Naive B cell (primary cell): ENCODE measurements around the gene MBNL2. TPM values are rescaled to one million over a fixed set of nuclear protein-coding genes. Genes with fewer than 3 reads are reported as not detected.

Source experiments
- ATAC-seq, 2 donors: fragments of 150-1000 bp; cut with Tn5 transposase; 2 replicates each; pipeline ENCODE4 v1.10.0; 2021; ENCODE audit warnings: low read depth in 2 of 2, mild to moderate bottlenecking in 2 of 2, moderate library complexity in 2 of 2
- DNase-seq: peaks from one replicate; pipeline ENCODE4 v3.0.0; 2022
- H3K27ac Mint-ChIP-seq, 6 donors: one replicate each; pipeline ENCODE4 v1.8.0; 2020 to 2022; ENCODE audit warnings: mild to moderate bottlenecking in 6 of 6, mixed read lengths in 6 of 6, moderate library complexity in 5 of 6, inconsistent platforms in 2 of 6
- H3K27me3 Mint-ChIP-seq, 3 donors: one replicate each; pipeline ENCODE4 v1.8.0; 2021 to 2022; ENCODE audit warnings: mixed read lengths in 3 of 3, mild to moderate bottlenecking in 1 of 3
- H3K36me3 Mint-ChIP-seq, 2 donors: one replicate each; pipeline ENCODE4 v1.8.0; 2020 to 2022; ENCODE audit warnings: mixed read lengths in 2 of 2, inconsistent platforms in 1 of 2, mild to moderate bottlenecking in 1 of 2
- H3K4me1 Mint-ChIP-seq, 3 donors: one replicate each; pipeline ENCODE4 v1.8.0; 2020 to 2022; ENCODE audit warnings: mixed read lengths in 3 of 3, inconsistent platforms in 1 of 3, mild to moderate bottlenecking in 1 of 3, moderate library complexity in 1 of 3
- H3K4me3 Mint-ChIP-seq, 8 donors: one replicate each; pipeline ENCODE4 v1.8.0; 2020 to 2022; ENCODE audit warnings: mild to moderate bottlenecking in 8 of 8, mixed read lengths in 8 of 8, moderate library complexity in 8 of 8, inconsistent platforms in 2 of 8
- H3K9me3 Mint-ChIP-seq, 7 donors: one replicate each; pipeline ENCODE4 v1.8.0; 2020 to 2022; ENCODE audit warnings: mixed read lengths in 7 of 7, mild to moderate bottlenecking in 5 of 7, inconsistent platforms in 2 of 7, moderate library complexity in 1 of 7
- polyA plus RNA-seq, 6 donors: library from polyadenylated mRNA; unstranded; fragments of 300-500 nt; fragmentation: Illumina TruSeq; gene quantifications; one replicate each; pipeline ENCODE4 v1.2.3, GENCODE V29; 2021; ENCODE audit warnings: low read depth in 6 of 6

MBNL2 gene
- polyA plus RNA-seq, 6 donors from 2014 or later: 18.2 to 36.1 (median 21.3) TPM

- Mint-ChIP-seq H3K4me3 (no peak overlapping the region), H3K27ac (no peak overlapping the region), H3K27me3 (no peaks in the 10 kb centered on the region), H3K36me3 (no peaks in the 10 kb centered on the region), H3K4me1 (peaks cover 12 to 15% (median 14%) of the 10 kb centered on the region in 3 donors), H3K9me3 (peaks cover 0 to 4% (median 0%) of the 10 kb centered on the region in 7 donors)
- no peak for ATAC-seq
- no peak for DNase-seq
These were observed 215.6 kb downstream of the MBNL2 start for GRCh38 chr13:97437729-97438128.

- no peaks in the 10 kb centered on the region for H3K36me3 Mint-ChIP-seq
- H3K4me3 Mint-ChIP-seq: no peak overlapping the region
- H3K9me3 Mint-ChIP-seq: no peaks in the 10 kb centered on the region
- no peaks in the 10 kb centered on the region for H3K27me3 Mint-ChIP-seq
- DNase-seq (no peak), ATAC-seq (no peak)
- H3K27ac Mint-ChIP-seq: no peak overlapping the region
- peaks cover 6 to 13% (median 6%) of the 10 kb centered on the region in 3 donors for H3K4me1 Mint-ChIP-seq
These were observed 216.9 kb downstream of the MBNL2 start for GRCh38 chr13:97438856-97439595.

DNA sequence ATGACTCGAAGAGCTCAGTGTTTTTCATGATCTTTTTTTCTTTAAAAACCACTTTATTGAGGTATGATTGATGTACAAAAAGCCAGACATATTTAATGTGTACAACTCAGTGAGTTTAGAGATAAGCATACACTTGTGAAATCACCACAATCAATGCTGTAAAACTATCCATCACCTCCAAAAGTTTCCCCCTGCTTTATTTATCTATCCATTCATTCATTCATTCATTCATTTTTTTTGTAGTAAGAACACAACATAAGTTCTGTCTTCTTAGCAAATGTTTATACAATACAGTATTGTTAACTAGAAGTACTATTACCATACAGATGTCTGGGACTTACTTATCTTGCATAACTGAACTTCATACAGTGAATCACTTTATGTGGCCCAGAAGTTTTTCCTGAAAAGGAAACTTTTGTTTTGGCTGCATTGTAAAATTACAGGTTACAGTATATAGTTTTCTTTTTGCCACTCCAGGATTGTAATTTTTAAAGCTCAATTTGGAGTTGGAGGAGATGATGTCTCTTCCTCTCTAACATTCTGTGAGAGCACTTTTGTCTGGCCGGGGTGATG lies 218.6 kb downstream of the MBNL2 start:
- H3K9me3 Mint-ChIP-seq: no peaks in the 10 kb centered on the region
- DNase-seq (no peak), ATAC-seq (no peak)
- H3K27ac Mint-ChIP-seq: no peak overlapping the region
- H3K36me3 Mint-ChIP-seq: no peaks in the 10 kb centered on the region
- H3K4me3 Mint-ChIP-seq: no peak overlapping the region
- no peaks in the 10 kb centered on the region for H3K27me3 Mint-ChIP-seq
- H3K4me1 Mint-ChIP-seq: peaks cover 0 to 5% (median 2%) of the 10 kb centered on the region in 3 donors

GRCh38 chr13:97441368-97441767 lies 219.2 kb downstream of the MBNL2 start:
- Mint-ChIP-seq H3K9me3 (no peaks in the 10 kb centered on the region), H3K4me1 (no peaks in the 10 kb centered on the region), H3K4me3 (no peak overlapping the region), H3K27ac (no peak overlapping the region), H3K36me3 (no peaks in the 10 kb centered on the region), H3K27me3 (no peaks in the 10 kb centered on the region)
- ATAC-seq: no peak
- DNase-seq: no peak

Other genes with a start within 250 kb of the MBNL2 start
- gene OXGR1, start 227.9 kb upstream of the MBNL2 start, polyA plus RNA-seq: not detected
- 1 to 10 TPM; 1.2 to 2.7 (median 1.7) TPM for gene RAP2A, start 211.8 kb downstream of the MBNL2 start, polyA plus RNA-seq